Activated CD4-positive, CD25-positive, alpha-beta regulatory T cell (primary cell): ENCODE measurements around the gene SRPK2.
"Not testable (repeated sequence)": the region's sequence is repeated elsewhere in the genome, so short reads cannot be mapped to it uniquely, and the experiment has no call there.

ENCODE experiments used
- DNase-seq, 4 experiments: peaks; one replicate each; lab custom pipeline; 2025; lab: John Stamatoyannopoulos, UW

The SRPK2 gene

GRCh38 chr7:105339404-105340323 is 49.1 kb downstream of the SRPK2 start:
- no peak for DNase-seq

GRCh38 chr7:105337529-105337928 is 51.2 kb downstream of the SRPK2 start:
- no peak for DNase-seq

GRCh38 chr7:105336009-105336408 is 52.7 kb downstream of the SRPK2 start:
- DNase-seq, result no peak

GRCh38 chr7:105332661-105333060 is 56.1 kb downstream of the SRPK2 start:
- DNase-seq, result not testable (repeated sequence)

GRCh38 chr7:105330526-105330925 is 58.2 kb downstream of the SRPK2 start:
- DNase-seq, result no peak

- no peak for DNase-seq
Observed at GRCh38 chr7:105327201-105327600, 61.5 kb downstream of the SRPK2 start.

GRCh38 chr7:105325216-105325904 is 63.4 kb downstream of the SRPK2 start:
- no peak for DNase-seq

- DNase-seq, result not testable (repeated sequence)
Observed at GRCh38 chr7:105324606-105325005, 64.1 kb downstream of the SRPK2 start.

- DNase-seq, result no peak
Observed at GRCh38 chr7:105323366-105323765, 65.4 kb downstream of the SRPK2 start.

GRCh38 chr7:105322655-105323277 is 66.0 kb downstream of the SRPK2 start:
- no peak for DNase-seq

- no peak for DNase-seq
Observed at GRCh38 chr7:105321754-105322455, 66.8 kb downstream of the SRPK2 start.

- no peak for DNase-seq
Observed at GRCh38 chr7:105320896-105321295, 67.8 kb downstream of the SRPK2 start.

GRCh38 chr7:105319578-105319977 is 69.1 kb downstream of the SRPK2 start:
- DNase-seq, result no peak

GRCh38 chr7:105316578-105317344 is 72.0 kb downstream of the SRPK2 start:
- no peak for DNase-seq

- DNase-seq, result no peak
Observed at GRCh38 chr7:105315357-105315756, 73.4 kb downstream of the SRPK2 start.

- DNase-seq, result no peak
Observed at GRCh38 chr7:105309235-105310169, 79.2 kb downstream of the SRPK2 start.

GRCh38 chr7:105307163-105307672 is 81.5 kb downstream of the SRPK2 start:
- no peak for DNase-seq

- no peak for DNase-seq
Observed at GRCh38 chr7:105306298-105306748, 82.4 kb downstream of the SRPK2 start.

- DNase-seq, result no peak
Observed at GRCh38 chr7:105305633-105306032, 83.1 kb downstream of the SRPK2 start.
